ENCODE results near the gene HOXA5. TPM values are rescaled to one million over a fixed set of nuclear protein-coding genes. Genes with fewer than 3 reads are reported as not detected.

The HOXA5 gene
- total RNA-seq, 1 experiment from 2014 or later: 7.5 TPM

DNA sequence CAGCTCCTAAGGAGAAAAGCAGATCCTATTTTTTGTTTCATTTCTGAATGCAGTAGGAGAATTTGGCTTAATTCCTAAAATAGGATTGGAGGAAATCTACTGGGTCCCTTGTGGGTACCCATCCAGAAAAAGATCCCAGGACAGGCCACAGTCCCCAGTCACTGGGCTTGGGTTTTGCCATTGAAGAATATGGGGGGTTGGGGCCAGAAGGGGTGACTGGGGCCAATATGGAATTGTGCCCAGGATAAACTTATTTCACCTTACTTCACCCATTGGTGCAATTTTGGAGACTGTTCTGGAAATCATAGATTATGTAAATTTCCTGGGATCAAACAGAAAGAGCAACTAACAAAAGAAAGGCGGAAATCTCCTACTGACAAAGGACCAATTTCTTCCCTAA is 5.0 kb downstream of the HOXA5 start:
- no peaks in the 10 kb centered on the region for H4K20me1 ChIP-seq (ENCODE audit: low read length)
- ChIA-PET POLR2A (ENCODE audit: unreplicated experiment) (no interaction called here), CTCF (no interaction called here)
- H3K4me1 ChIP-seq (ENCODE audit: insufficient read depth, low read length): peaks cover 28% of the 10 kb centered on the region
- H3K4me3 ChIP-seq (ENCODE audit: low read length): no peak overlapping the region
- no peak for ATAC-seq
- no TSS peak for BruUV-seq (replicated peaks)
- H3K79me2 ChIP-seq (ENCODE audit: low read length): peaks cover 4% of the 10 kb centered on the region; the same call in 1 of the 2 replicates
- no peaks in the 10 kb centered on the region for H3F3A ChIP-seq (ENCODE audit: low read length, unreplicated experiment)
- TF ChIP-seq EZH2phosphoT487 (IDR thresholded peaks at IDR 0.05; ENCODE audit: borderline replicate concordance, low read length) (no peak), EZH2 (IDR thresholded peaks at IDR 0.05; ENCODE audit: low read length, unreplicated experiment) (no peak)
- TF ChIP-seq, protein P1, sequence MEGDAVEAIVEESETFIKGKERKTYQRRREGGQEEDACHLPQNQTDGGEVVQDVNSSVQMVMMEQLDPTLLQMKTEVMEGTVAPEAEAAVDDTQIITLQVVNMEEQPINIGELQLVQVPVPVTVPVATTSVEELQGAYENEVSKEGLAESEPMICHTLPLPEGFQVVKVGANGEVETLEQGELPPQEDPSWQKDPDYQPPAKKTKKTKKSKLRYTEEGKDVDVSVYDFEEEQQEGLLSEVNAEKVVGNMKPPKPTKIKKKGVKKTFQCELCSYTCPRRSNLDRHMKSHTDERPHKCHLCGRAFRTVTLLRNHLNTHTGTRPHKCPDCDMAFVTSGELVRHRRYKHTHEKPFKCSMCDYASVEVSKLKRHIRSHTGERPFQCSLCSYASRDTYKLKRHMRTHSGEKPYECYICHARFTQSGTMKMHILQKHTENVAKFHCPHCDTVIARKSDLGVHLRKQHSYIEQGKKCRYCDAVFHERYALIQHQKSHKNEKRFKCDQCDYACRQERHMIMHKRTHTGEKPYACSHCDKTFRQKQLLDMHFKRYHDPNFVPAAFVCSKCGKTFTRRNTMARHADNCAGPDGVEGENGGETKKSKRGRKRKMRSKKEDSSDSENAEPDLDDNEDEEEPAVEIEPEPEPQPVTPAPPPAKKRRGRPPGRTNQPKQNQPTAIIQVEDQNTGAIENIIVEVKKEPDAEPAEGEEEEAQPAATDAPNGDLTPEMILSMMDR (conservative IDR thresholded peaks at IDR 0.05; ENCODE audit: low read depth, low read length): no peak
- no peak overlapping the region for H3K9ac ChIP-seq (ENCODE audit: low read length)
- no peaks in the 10 kb centered on the region for H3K9me3 ChIP-seq (ENCODE audit: low read length)
- H3K27me3 ChIP-seq (ENCODE audit: low read length): no peaks in the 10 kb centered on the region
- H3K36me3 ChIP-seq (ENCODE audit: low read depth, low read length): no peaks in the 10 kb centered on the region; the same call in 1 of the 2 replicates
- H2AFZ ChIP-seq (ENCODE audit: low read length): no peak overlapping the region
- intact Hi-C loops (cut with micrococcal nuclease): no loop called here
- no peak overlapping the region for H3K4me2 ChIP-seq (ENCODE audit: low read length)
- DNase-seq: no peak
- H3K9me2 ChIP-seq (replicated peaks; ENCODE audit: low read length): no peaks in the 10 kb centered on the region
- no peak overlapping the region for H3K27ac ChIP-seq (ENCODE audit: low read length)

DNA sequence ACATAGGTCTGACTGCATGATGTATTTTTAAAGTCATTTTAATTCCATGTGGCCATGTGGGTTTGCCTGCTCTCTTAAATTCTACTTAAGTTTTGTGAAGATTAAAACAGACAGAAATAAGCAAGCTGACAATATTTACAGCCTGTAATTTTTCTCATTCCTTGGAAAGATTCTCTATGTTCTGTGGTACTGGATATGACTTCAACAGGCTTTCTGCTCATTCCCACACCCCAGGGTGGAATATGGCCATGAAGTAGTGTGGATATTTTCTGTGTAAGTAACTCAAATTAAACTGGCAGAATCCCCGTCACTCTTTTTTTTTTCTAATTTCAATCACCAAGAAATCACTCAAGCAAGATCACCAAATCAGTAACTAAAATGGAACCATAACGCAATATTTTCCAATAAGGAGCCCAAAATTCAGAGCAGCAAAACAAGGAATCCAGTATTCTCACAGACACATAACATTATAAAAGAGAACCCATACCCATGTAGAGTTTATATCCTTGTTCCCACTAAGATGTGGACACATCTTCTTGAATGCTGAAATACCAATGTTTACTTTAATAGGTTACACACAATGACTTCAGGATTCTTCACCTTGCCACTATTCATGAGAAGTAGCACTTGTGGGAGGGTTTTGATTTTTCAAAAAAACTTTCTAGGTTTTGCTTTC is 5.7 kb downstream of the HOXA5 start:
- Histone ChIP-seq H3K27me3 (ENCODE audit: low read length) (no peaks in the 10 kb centered on the region), H3K4me3 (ENCODE audit: low read length) (no peak overlapping the region), H2AFZ (ENCODE audit: low read length) (no peak overlapping the region), H3F3A (ENCODE audit: low read length, unreplicated experiment) (no peaks in the 10 kb centered on the region), H3K4me2 (ENCODE audit: low read length) (no peak overlapping the region), H3K9ac (ENCODE audit: low read length) (no peak overlapping the region), H3K79me2 (ENCODE audit: low read length) (peaks cover 11% of the 10 kb centered on the region), H3K9me3 (ENCODE audit: low read length) (no peaks in the 10 kb centered on the region), H3K36me3 (ENCODE audit: low read depth, low read length) (no peaks in the 10 kb centered on the region; the same call in 1 of the 2 replicates), H4K20me1 (ENCODE audit: low read length) (no peaks in the 10 kb centered on the region), H3K27ac (ENCODE audit: low read length) (no peak overlapping the region), H3K9me2 (replicated peaks; ENCODE audit: low read length) (no peaks in the 10 kb centered on the region), H3K4me1 (ENCODE audit: insufficient read depth, low read length) (peaks cover 31% of the 10 kb centered on the region)
- TF ChIP-seq EZH2 (IDR thresholded peaks at IDR 0.05; ENCODE audit: low read length, unreplicated experiment): no peak
- TF ChIP-seq EZH2phosphoT487 (IDR thresholded peaks at IDR 0.05; ENCODE audit: borderline replicate concordance, low read length): no peak
- TF ChIP-seq, protein P1 (conservative IDR thresholded peaks at IDR 0.05; ENCODE audit: low read depth, low read length): no peak
- POLR2A ChIA-PET (ENCODE audit: unreplicated experiment): no interaction called here
- ATAC-seq (no peak), DNase-seq (no peak)
- intact Hi-C loops (cut with micrococcal nuclease): no loop called here
- CTCF ChIA-PET: no interaction called here
- no TSS peak for BruUV-seq (replicated peaks)

DNA sequence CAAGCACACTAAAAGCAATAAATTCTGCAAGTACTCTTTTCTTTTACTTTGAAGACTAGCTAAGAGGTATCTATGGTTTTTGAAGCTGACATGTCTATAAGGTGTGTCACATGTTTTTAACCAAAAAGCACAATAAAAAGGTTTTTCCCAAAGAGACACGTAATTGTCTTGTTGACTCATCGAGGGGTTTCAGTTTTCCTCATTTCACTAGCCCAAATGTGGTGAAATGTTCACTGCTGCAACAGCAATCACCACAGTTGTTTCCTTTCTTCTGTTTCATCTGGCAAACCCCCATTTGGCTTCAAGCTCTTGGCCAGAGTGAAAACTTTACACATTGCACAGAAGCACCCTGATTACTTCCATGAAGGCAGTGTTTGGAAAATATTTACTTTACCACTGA is 9.1 kb downstream of the HOXA5 start:
- POLR2A ChIA-PET (ENCODE audit: unreplicated experiment): interaction anchor here (0.5 to 1.5 kb wide), 7 partner anchors 14 to 997 kb away, joined by 3 to 21 read pairs (median 6); no protein-coding TSS in a partner anchor
- peaks cover 45% of the 10 kb centered on the region for H3K4me1 ChIP-seq (ENCODE audit: insufficient read depth, low read length)

More for the DNA sequence above, 9.1 kb downstream of the HOXA5 start:
- no peaks in the 10 kb centered on the region for H3K27me3 ChIP-seq (ENCODE audit: low read length)
- no peaks in the 10 kb centered on the region for H4K20me1 ChIP-seq (ENCODE audit: low read length)
- peak overlapping the region; percentile 15; the same call in 1 of the 2 replicates for H3K9ac ChIP-seq (ENCODE audit: low read length)
- CTCF ChIA-PET: interaction anchor here (0.6 to 1.2 kb wide), 4 partner anchors 26 to 769 kb away, joined by 3 to 8 read pairs (median 4); no protein-coding TSS in a partner anchor
- TF ChIP-seq EZH2phosphoT487 (IDR thresholded peaks at IDR 0.05; ENCODE audit: borderline replicate concordance, low read length) (no peak), EZH2 (IDR thresholded peaks at IDR 0.05; ENCODE audit: low read length, unreplicated experiment) (no peak)
- TF ChIP-seq, protein P1 (conservative IDR thresholded peaks at IDR 0.05; ENCODE audit: low read depth, low read length): no peak
- H3K4me3 ChIP-seq (ENCODE audit: low read length): no peak overlapping the region
- H3F3A ChIP-seq (ENCODE audit: low read length, unreplicated experiment): no peaks in the 10 kb centered on the region
- H3K36me3 ChIP-seq (ENCODE audit: low read depth, low read length): no peaks in the 10 kb centered on the region
- intact Hi-C loops (cut with micrococcal nuclease): loop anchor here (1.0 to 2.0 kb wide), 3 partner anchors 15 to 36 kb away; no protein-coding TSS in a partner anchor
- H3K27ac ChIP-seq (ENCODE audit: low read length): peak overlapping the region; percentile 87
- peak overlapping the region; percentile 64 for H3K4me2 ChIP-seq (ENCODE audit: low read length)
- ATAC-seq: peak; percentile 53
- no peaks in the 10 kb centered on the region for H3K9me3 ChIP-seq (ENCODE audit: low read length)
- no TSS peak for BruUV-seq (replicated peaks)
- no peak overlapping the region for H2AFZ ChIP-seq (ENCODE audit: low read length)
- peaks cover 34% of the 10 kb centered on the region for H3K79me2 ChIP-seq (ENCODE audit: low read length)
- DNase-seq: peak; percentile 89
- no peaks in the 10 kb centered on the region for H3K9me2 ChIP-seq (replicated peaks; ENCODE audit: low read length)

All from PC-3 (cell line).